ENCODE measurements around the gene LRP1B.

The LRP1B gene

DNA sequence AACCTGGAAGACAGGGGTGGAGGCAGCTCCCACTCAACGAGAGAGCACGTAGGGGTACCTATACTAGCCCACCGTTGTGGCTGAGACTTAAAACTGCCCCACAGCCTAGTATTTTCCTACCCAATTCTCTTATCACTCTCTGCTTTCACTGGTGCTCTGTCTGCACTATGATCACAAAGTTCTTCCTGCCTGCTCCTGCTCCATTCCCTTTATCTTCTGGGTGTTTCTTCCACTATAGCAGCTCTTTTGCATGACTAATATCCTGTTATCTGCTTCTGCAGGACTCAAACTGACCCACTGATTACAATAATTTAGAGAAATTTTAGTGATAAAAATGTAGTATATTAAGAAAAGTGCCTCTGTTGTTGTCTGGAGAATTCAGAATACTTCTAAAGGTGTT is 184.8 kb downstream of the LRP1B start:
- no peak for DNase-seq

DNA sequence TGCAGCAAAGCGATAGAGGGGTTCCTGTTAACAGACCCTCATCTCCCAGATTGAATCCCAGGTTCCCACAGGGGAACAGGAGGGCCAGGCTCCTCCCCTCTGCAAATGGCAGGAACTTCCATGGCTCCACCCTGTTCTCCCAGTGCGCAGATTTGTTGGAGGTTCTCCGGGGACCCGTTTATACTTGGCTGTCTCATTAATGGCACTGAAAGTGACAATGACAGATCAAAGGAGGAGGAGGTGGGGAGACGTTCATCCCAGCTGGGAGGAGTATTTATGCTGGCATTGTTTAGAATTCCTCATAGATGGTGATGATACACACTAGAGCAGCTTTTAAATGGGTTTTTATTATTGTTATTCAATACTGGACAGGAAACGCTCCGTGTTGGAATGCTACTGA is 186.9 kb downstream of the LRP1B start:
- no peak for DNase-seq

DNA sequence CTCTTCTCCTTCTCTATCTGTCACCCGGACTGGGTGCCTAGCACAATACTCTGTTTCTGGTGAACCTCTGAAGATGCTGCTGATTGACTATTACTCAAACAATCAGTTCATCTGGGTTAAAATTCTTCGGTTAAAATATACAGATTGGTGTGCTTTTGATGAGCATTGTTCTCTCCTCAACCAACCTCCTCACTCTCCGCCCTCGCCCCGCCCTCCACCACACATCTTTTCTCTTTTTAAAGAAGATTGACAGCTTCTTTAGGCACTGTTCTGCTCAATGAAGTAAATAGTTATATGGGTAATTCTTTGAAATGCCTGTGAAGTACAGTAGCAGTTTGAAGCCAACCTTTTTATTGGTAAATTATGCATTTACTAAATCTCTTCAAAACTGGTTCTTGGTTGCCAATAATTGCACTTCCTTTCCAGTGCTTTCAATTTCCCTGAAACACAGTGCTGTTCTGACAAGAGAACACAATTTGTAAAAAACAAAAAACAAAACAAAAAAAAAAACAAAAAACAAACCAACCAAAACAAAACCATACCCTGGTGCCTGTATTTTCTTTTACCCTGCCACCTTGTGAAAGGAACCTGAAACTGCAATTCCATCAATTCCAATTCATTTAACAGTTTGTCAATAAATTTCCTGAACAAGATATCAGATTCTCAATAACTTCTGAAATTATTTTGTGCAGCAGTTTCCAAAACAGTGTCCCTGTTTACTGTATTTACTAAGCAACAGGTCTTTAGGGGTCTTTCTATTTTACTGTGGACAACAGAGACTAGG is 188.6 kb downstream of the LRP1B start:
- DNase-seq, result no peak

DNA sequence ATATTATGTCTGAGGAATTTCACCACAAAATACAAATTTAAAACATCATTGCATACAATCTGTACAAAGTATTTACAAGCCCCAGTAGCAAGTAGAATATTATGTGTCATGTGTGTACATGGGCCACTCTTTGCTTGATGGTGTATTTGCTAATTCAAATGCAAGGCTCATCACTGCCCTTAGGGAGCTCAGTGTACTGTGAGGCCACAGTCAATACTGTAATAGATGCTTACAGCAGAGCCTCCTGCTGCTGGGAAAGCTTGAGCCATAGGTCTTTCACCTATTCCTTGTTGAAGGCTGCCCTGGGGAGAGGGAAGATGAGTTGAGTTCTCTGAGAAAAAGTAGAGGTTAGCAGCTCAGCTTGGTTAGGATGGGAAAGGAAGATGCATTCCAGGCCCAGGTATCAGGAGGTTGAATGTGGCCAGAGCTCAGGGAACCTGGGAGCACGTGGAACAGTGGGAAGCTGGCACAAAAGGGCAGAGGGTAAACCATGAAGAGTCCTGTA is 189.6 kb downstream of the LRP1B start:
- no peak for DNase-seq

DNA sequence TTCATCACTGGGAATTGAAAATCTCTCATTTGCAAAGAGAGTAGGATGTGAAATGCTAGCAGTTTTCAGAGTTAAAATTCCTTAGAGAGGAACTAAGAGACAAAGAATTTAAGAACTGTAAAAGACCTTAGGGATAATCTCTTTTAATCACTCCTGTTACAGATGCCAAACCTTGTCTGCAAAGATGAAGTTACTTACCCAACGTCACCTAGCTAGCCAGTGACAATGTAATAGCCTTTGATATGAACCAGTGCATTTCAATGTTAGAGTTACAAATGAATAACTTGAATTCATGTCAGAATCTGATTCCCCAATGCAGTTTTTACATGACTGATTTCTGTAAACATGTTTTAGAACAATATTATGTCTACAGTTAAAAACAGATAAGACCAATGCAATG is 190.1 kb downstream of the LRP1B start:
- no peak for DNase-seq

DNA sequence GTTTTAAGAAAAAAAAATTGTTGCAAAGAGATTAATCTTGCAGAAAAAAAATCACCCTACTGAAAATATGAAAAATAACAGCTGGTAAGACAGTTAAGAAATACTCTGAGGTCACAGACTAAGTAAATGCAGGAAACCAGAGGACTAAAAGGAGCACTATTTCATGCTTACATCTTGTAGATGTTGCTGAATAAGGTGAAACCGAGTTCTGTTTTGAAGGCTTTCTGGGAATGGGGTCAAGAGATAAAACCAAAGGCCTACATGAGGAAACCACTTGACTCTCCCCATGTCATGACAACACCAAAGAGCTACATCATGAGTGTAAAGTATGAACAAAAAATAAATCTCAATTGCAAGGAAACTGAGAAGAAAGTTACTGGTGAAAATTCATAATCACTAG is 197.6 kb downstream of the LRP1B start:
- DNase-seq, result no peak

DNA sequence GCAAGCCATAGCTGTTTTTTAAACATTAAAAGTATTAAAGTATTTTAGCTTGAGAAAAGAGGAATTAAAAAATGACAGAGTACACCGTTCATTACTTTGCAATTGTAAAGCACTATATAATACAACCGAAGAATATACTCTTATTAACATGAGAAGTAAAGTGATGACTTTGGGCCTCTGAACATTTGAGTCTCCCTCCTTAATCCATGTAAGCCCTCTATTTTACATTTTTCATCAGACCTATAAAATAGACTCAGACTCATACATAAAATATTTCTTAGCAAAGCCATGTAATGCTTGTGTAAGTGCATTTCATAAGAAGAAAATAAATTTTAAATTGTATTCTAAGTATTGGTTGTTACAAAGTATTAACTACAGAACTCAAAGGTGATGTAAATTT is 198.6 kb downstream of the LRP1B start:
- no peak for DNase-seq

DNA sequence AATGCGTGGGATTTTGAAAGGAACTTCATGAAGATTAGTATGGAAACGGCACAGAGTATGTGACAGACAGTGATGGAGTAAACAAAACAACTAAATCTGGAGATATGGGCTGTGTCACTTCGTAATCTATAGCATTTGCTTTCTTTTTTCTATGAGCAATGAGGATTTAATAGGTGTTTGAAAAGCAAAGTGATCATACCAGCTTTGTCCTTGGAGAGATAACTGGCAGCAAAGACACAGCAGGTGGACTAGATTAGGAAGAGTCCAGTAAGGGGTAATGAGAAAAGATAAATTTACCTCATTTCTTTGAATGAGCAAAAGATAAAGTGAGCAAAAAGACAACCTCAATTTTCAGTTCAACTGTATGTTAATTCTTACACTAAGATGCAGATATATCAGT is 199.0 kb downstream of the LRP1B start:
- DNase-seq, result no peak

DNA sequence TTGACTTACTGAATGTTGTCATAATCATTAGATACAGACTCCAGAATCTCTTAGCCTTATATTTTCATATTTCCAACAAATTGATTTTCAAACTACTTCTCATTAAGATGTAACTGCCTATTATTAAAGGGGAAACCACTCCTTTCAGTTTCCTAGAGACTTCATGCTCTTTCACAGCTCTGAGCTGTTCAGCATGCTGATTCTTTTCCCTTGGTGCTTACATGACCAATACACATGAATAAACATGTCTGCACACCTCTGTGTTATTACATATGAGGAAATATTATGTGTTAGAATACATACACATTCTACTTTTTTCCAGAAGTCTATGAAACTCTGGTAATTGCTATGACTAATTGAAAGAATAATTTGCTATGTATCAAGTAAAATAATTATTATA is 200.0 kb downstream of the LRP1B start:
- DNase-seq, result no peak

DNA sequence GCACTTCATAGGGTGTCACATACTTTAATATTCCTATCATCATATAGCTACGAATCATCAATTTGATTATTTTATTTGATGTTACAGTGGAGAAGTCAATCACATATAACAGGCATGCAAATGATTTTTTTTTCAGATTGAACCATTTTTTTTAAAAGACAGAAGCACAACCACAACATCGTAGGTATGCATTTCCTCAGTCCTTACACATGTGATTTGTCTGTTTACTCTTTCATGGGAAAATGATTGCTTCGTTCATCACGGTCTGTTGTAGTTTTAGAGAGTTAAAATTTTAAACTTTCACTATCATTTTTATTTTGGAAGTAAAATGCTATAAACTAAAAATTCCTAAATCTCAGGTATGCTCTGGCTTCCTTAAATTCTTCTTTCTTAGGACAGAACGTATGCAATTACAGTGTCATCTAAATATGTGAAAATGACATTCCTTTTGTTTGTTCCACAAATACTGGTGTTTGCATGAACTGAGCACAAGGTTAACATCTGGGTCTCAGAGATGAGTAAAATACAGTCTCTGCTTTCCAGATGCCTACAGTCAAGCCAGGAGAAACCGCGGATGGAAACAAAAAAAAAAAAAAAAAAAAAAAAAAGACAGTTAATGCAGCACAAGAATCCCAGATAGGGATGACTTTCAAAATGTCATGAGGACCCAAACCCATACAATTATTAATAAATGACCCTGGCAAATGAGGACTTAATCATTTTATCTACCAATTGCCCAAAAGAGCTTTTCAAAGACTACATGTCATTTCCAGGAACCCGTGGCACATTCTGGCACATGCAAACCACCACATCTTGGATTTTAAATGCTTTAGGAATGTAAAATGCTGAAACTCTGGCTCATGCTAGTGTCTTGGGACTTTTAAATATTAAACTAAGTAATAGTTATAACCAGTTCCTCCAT is 201.2 kb downstream of the LRP1B start:
- no peak for DNase-seq

DNA sequence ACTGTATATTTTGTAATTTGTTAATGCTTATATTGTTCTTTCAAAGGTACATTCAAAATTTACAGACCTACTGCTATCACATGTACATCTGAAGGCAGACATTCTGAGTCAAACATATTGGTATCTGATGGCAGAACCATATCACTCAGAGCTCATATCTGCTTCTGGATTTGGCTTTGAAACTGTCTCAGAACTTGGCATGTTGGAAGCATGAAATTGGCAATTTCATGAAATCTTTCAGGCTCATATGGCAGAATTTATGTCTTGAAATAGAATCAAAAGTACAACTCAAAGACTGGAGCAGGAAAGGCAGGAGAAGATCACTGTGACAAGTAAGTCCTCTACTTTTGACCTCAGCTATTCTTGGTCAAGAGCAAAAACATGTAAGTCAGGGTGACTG is 202.3 kb downstream of the LRP1B start:
- DNase-seq, result no peak

DNA sequence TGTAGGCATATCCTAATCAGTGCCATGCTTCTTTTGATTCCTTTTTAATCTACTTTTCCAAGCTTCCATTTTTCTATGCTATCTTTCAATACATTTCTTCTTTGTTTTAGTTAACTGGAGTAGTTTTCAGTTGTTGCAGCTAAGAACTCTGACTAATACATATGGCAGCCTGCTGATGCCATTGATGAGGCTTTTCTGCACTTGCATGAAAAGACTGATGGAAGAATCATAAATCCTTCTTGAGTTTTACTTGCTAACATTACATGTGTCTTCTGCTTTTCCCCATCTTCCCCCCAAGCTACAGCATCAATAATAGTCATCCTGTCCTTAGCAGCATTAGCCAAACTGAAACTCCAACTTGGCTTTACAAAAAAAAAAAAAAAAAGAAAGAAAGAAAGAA is 203.3 kb downstream of the LRP1B start:
- no peak for DNase-seq

DNA sequence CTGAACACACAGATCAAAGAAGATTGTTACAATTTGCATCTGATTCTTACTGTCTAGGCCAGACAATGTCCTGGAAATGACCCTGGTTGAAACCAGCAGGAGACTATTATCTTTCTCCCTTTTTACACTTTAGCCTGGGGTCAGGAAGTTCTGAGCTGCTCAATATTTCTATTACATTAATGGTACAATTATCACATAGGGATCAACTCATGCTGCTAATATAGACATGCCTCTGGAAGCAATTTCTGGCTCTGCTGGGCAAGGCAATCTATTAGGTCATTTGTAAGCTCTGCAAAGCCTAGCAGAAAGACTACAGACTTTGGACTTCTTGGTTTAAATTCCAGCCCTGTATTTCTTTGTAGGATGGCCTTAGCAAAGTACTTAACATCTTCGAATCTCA is 205.3 kb downstream of the LRP1B start:
- DNase-seq, result no peak

DNA sequence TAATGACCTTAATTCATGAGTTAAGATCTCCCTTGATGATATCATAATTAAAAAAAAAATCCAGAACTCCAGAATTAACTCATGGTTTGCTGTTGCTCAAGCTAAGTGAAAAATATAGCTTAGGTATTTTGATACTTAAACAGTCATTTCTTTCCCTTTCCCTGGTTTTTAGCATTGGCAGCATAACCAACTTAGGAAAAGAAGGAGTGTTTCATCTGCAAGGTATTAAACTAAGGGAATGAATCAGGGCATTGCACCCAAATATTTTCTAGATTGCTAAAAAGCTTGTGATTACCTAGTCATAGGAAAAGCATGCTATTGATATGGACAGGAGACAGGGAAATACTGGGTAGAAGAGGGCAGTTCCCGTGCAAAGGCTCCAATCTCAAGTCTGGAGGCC is 207.2 kb downstream of the LRP1B start:
- DNase-seq, result no peak

DNA sequence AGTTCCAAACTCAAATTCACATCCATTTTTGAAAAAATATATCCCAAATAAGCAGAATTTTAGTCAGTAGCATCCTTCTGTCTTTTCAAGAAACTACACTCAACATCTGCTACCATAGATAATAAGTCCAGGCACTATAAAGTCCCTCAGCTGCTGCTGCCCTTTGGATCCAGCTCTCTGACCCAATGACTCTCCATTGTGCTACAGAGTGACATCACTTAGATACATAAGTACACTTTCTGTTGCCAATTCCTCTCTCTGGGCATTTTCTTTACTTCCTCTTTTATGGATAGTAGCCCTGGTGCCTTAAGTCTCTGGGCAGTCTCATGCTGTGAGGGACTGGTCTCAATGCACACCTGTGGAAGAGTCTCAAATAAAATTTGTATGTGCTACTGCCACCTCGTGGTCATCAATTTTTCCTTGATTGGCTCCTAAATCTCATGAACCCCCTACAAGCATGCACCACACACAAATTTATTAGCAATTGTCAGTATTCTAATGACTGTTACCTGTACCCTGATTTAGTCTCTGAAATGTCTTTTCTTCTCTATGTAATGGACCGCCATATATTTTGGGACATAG is 219.2 kb downstream of the LRP1B start:
- DNase-seq, result no peak

DNA sequence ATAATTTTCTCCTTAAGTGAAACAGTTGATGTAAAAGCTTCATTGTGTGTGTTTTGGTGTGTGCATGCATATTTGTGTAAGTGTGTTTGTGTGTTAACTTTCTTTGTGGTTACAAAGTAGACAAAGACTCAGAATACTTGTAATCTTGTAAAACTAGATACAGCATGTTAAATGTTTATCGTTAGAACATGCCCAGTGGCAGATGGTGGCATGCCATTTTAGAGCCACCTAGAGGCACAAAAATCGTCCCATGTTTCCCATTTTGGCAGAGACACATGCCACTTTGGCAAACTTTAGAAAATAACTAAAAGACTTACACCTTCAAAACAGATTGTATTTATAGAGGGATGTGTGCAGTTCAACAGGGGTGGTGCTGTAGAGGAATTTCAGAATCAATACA is 224.1 kb downstream of the LRP1B start:
- no peak for DNase-seq

DNA sequence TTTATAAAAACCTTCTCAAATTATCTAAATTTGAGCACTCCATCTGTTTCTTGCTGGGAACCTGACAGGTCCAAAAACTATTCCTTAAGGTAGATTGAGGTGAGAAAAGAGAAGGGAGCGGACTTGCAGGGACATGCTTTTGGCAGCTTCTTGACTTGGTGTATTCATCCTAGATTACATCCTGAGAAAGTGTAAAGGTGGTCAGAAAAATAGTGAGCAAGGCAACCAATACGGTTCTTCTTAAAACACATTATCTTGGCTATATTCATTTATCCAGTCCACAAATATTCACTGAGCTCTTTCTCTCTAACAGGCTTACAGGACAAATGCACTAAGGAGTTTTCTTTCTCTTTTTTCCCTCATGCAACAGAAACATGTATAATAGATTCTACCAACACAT is 230.0 kb downstream of the LRP1B start:
- no peak for DNase-seq

DNA sequence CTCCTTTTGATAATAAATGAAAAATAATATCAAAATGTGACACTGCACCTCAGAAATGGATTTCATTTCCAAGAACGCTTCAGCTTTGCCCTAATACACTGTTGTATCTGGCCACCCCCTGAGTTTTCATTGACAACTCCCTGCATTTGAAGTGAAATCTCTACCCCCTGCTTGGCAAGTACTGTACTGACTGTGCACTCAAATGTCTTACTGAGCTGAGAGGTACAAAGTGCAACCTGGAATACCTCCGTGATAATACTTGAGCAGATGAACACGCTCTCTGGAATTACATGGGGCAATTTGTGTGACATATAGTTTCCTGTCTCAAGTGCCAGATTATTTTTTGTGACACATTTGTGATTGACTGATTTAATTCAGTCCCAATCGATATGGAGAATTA is 231.1 kb downstream of the LRP1B start:
- DNase-seq, result no peak

DNA sequence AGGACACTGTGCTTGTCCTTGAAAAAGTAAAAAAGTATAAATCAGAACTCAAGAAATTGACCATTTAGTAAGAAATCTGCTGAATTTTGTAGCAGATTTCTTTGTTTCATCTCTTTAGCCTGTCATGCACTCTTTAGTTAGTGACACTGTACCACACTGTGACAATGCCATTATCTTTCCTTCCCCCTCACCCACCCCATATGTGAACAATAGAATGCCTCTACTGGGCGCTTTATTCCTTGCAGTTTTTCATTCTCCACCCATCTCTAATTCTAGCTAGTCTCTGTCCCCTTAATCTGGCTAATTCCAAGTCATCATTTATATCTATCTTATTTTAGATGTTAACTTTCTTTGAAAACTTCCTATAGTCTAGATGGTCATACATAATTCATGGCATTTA is 241.0 kb downstream of the LRP1B start:
- DNase-seq, result no peak

DNA sequence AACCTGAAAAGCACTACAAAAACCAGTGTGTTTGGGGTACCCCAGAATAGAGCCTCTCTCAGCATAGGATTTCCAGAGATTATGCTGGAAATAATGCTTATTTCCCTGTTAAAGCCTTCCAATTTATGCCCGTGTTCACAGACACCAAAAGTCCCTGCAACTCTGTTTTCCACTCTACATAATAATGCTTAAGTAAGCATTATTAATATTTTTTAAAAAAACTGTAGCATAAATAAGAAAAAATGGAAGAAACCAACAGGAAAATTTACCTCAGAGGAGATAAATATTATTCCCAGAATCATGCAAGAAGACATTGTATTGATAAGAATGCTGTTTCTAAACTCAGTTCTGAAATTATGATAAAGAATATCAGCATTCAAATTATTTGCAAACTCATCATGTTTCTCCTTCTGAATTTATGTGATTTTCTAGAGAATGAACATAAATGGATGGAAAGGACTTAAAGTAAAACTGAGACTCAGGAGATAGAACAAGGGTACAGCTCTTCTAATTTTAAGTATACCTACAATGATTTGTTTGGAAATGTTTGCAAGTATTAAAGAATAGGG is 241.7 kb downstream of the LRP1B start:
- no peak for DNase-seq

DNA sequence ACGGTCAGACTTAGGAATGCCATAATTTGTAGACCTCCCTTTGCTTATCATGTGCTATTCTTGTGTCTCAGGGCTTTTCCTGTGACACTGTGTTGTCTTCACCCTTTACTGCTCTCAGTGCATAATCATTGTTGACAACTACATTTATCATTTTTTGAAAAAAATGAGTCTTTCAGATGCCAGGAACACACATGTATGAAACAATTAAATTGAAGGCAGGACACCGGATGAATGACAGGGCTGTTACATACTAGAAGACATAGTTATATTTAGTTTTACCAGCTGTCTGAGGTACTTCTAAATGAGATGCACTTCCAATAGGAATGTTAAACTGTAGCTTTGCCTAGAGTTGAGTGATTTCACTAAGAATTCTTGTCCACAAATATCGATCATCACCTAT is 243.5 kb downstream of the LRP1B start:
- DNase-seq, result no peak

DNA sequence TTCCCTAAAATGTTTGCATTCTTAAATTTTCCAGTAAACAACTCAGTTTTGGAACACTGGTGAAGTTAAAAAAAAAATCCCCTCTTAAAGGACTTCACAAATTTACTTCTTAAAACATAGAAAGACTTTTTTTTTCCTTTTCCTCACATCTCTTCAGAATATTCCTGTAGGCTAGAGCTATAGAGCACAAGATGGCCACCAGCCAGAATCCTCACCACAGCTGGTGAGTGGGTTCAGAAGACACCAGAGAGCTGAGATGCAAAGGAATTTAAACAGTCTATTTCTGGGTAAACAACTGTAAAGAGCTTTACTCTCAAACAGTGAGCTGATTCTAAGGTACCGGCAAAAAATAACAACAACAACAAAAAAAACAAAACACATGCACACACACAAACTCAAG is 252.8 kb downstream of the LRP1B start:
- DNase-seq, result no peak

DNA sequence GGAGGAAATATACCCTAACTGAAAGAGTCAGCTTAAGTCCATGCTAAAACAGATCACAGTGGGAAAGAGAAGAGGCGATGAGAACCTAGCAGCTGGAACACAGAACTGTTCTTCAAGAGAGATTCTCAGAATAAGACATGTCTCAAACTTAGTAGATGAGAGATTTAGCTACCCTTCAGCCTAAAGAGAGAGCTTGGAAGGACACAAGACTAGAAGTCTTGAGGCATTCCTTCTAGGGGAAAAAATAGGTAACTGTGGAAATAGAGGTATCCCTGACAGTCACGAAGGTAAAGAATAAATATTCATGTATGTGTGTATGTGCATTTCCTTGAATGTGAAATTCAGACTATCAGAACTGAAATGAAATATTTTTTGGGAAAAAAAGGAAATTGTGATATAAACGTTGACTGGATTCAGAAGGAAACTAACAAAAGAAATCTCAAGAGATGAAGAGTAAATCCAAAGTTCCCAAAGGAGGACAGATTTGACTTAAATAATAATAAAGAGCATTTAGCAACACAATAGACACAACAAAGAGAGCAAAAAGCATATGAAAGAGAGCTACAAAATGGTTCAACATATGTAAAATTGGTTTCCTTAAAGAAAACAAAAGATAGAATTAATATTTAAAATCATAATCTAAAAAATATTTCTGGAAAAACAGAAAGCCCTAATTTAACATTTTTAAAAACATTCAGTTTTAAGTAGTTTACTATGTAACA is 258.7 kb downstream of the LRP1B start:
- no peak for DNase-seq

Measured in activated CD8-positive, alpha-beta memory T cell treated with anti-CD3 and anti-CD28 coated beads, Interleukin-2, amount 50 U/mL, for 48 hours (primary cell).